ENCODE measurements around the gene FXYD6. TPM values are rescaled to one million over a fixed set of nuclear protein-coding genes. Genes with fewer than 3 reads are reported as not detected.

The FXYD6 gene
- total and polyA plus RNA-seq, 4 donors: 4.7 to 22.5 (median 12.3) TPM

DNA sequence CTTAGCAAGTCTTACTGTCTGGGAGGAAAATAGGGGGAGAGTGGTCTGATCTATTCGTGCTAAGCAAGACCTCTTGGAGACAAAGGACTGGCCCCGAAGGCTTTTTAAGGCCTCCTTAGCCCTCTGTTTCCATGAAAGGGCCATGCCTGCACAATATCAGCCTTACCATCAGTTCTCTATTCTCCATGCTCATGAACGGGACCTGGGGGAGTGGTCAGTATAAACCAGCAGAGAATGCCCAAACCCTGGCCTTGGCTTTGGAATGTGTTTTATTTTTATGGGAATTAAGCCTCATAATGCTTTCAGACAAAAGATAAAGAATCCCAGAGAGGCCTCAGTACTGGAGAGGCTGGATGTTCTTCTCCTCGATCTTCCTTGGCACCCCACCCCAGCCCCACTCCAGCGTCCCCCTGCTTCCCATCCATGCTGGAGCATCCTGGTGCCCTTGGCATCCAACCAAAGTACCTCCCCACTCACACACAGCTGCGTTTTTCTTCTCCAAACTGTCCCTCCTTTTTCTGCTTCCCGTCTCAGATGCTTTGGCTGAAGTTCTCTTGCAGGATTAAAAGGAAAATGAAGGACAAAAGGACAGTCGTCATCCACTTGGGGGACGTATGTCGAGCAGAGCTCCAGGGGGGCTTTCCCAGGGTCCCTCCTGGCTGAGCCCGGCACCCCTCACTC lies 18.6 kb downstream of the FXYD6 start:
- Histone ChIP-seq H3K27me3 (ENCODE audit: control insufficient read depth in 4 of 4, insufficient read depth in 4 of 4, low read length in 3 of 4) (peaks cover 0 to 3% (median 0%) of the 10 kb centered on the region in 4 donors), H3K4me3 (ENCODE audit: low read depth in 1 of 3, low read length in 3 of 3) (no peak overlapping the region), H3K9me3 (ENCODE audit: control insufficient read depth in 4 of 4, low read length in 3 of 4) (peaks cover 0 to 3% (median 0%) of the 10 kb centered on the region in 4 donors), H3K36me3 (ENCODE audit: control insufficient read depth in 4 of 4, insufficient read depth in 3 of 4, low read depth in 1 of 4, low read length in 3 of 4) (no peaks in the 10 kb centered on the region), H3K4me1 (ENCODE audit: control insufficient read depth in 4 of 4, insufficient read depth in 4 of 4, low read length in 3 of 4) (peaks cover 0 to 5% (median 0%) of the 10 kb centered on the region in 4 donors), H3K27ac (ENCODE audit: low read depth in 1 of 2, low read length in 2 of 2) (no peak overlapping the region), H3K9ac (ENCODE audit: low read depth in 1 of 2, low read length in 2 of 2) (no peak overlapping the region)
- no peak for DNase-seq (ENCODE audit: low spot score)
- TF ChIP-seq FOXA2 (IDR thresholded peaks at IDR 0.05): no peak
- no peak for TF ChIP-seq GABPA (IDR thresholded peaks at IDR 0.05 in 1 of 2, conservative IDR thresholded peaks at IDR 0.05 in 1 of 2)
- no peak for TF ChIP-seq TAF1 (conservative IDR thresholded peaks at IDR 0.05)
- TF ChIP-seq, protein P1, sequence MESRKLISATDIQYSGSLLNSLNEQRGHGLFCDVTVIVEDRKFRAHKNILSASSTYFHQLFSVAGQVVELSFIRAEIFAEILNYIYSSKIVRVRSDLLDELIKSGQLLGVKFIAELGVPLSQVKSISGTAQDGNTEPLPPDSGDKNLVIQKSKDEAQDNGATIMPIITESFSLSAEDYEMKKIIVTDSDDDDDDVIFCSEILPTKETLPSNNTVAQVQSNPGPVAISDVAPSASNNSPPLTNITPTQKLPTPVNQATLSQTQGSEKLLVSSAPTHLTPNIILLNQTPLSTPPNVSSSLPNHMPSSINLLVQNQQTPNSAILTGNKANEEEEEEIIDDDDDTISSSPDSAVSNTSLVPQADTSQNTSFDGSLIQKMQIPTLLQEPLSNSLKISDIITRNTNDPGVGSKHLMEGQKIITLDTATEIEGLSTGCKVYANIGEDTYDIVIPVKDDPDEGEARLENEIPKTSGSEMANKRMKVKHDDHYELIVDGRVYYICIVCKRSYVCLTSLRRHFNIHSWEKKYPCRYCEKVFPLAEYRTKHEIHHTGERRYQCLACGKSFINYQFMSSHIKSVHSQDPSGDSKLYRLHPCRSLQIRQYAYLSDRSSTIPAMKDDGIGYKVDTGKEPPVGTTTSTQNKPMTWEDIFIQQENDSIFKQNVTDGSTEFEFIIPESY (IDR thresholded peaks at IDR 0.05): no peak
- TF ChIP-seq, protein P2, sequence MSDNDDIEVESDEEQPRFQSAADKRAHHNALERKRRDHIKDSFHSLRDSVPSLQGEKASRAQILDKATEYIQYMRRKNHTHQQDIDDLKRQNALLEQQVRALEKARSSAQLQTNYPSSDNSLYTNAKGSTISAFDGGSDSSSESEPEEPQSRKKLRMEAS (IDR thresholded peaks at IDR 0.05): no peak
- no peak for TF ChIP-seq HNF4A (conservative IDR thresholded peaks at IDR 0.05)
- 66% methylated on average over 11 of the region's 11 CpGs for WGBS

DNA sequence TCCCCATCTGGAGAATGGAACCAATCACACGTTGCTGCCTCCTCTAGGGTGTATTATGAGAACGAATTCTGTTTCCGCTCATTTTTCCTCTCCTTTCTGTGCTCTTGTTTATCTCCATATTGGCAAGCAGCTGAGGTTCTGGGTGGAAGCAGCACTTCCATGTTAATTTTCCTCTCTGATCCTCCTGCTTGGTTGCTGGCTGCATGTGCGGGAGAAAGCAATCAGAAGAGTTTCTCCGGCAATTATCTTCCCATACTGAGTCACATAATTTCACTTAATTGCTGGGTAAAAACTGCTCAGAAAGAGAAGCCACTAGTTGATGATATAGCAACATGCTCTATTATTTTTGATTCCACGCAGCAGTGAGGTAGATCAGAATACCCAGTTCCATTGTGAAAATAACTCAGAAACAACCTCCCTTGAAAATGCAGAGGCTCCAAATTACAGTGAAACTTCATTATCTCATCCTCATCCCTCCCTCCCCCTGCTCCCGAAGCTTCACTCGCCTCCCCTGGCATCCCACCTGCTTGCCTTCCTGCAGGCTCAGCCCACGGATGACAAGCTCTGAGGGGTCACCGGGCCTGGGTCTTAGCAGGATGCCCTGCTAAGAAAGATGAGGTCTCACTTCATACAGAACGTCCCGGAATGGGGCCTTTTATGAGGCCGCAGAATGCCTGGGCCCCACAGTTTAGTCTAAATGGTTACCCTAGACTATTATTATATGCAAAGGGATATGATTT lies 20.4 kb downstream of the FXYD6 start:
- H3K4me3 ChIP-seq (ENCODE audit: low read depth in 1 of 3, low read length in 3 of 3): no peak overlapping the region
- peaks cover 0 to 5% (median 3%) of the 10 kb centered on the region in 4 donors for H3K9me3 ChIP-seq (ENCODE audit: control insufficient read depth in 4 of 4, low read length in 3 of 4)
- H3K9ac ChIP-seq (ENCODE audit: low read depth in 1 of 2, low read length in 2 of 2): no peak overlapping the region
- TF ChIP-seq, protein P3, sequence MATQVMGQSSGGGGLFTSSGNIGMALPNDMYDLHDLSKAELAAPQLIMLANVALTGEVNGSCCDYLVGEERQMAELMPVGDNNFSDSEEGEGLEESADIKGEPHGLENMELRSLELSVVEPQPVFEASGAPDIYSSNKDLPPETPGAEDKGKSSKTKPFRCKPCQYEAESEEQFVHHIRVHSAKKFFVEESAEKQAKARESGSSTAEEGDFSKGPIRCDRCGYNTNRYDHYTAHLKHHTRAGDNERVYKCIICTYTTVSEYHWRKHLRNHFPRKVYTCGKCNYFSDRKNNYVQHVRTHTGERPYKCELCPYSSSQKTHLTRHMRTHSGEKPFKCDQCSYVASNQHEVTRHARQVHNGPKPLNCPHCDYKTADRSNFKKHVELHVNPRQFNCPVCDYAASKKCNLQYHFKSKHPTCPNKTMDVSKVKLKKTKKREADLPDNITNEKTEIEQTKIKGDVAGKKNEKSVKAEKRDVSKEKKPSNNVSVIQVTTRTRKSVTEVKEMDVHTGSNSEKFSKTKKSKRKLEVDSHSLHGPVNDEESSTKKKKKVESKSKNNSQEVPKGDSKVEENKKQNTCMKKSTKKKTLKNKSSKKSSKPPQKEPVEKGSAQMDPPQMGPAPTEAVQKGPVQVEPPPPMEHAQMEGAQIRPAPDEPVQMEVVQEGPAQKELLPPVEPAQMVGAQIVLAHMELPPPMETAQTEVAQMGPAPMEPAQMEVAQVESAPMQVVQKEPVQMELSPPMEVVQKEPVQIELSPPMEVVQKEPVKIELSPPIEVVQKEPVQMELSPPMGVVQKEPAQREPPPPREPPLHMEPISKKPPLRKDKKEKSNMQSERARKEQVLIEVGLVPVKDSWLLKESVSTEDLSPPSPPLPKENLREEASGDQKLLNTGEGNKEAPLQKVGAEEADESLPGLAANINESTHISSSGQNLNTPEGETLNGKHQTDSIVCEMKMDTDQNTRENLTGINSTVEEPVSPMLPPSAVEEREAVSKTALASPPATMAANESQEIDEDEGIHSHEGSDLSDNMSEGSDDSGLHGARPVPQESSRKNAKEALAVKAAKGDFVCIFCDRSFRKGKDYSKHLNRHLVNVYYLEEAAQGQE (IDR thresholded peaks at IDR 0.05): no peak
- TF ChIP-seq, protein P2 (IDR thresholded peaks at IDR 0.05): no peak
- TF ChIP-seq YY1 (IDR thresholded peaks at IDR 0.05): no peak
- TF ChIP-seq HNF4A (conservative IDR thresholded peaks at IDR 0.05): no peak
- TF ChIP-seq, protein P1 (IDR thresholded peaks at IDR 0.05): no peak
- no peak for TF ChIP-seq SP1 (IDR thresholded peaks at IDR 0.05)
- TF ChIP-seq RAD21 (IDR thresholded peaks at IDR 0.05): no peak
- TF ChIP-seq HNF4G (IDR thresholded peaks at IDR 0.05): no peak
- TF ChIP-seq, protein P4, sequence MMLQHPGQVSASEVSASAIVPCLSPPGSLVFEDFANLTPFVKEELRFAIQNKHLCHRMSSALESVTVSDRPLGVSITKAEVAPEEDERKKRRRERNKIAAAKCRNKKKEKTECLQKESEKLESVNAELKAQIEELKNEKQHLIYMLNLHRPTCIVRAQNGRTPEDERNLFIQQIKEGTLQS (IDR thresholded peaks at IDR 0.05): no peak
- TF ChIP-seq, protein P5, sequence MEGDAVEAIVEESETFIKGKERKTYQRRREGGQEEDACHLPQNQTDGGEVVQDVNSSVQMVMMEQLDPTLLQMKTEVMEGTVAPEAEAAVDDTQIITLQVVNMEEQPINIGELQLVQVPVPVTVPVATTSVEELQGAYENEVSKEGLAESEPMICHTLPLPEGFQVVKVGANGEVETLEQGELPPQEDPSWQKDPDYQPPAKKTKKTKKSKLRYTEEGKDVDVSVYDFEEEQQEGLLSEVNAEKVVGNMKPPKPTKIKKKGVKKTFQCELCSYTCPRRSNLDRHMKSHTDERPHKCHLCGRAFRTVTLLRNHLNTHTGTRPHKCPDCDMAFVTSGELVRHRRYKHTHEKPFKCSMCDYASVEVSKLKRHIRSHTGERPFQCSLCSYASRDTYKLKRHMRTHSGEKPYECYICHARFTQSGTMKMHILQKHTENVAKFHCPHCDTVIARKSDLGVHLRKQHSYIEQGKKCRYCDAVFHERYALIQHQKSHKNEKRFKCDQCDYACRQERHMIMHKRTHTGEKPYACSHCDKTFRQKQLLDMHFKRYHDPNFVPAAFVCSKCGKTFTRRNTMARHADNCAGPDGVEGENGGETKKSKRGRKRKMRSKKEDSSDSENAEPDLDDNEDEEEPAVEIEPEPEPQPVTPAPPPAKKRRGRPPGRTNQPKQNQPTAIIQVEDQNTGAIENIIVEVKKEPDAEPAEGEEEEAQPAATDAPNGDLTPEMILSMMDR (IDR thresholded peaks at IDR 0.05; ENCODE audit: low read depth, low read length, missing input control): no peak
- H3K4me1 ChIP-seq (ENCODE audit: control insufficient read depth in 4 of 4, insufficient read depth in 4 of 4, low read length in 3 of 4): peaks cover 0 to 5% (median 0%) of the 10 kb centered on the region in 4 donors
- WGBS: 85% methylated on average over 13 of the region's 13 CpGs
- no peaks in the 10 kb centered on the region for H3K36me3 ChIP-seq (ENCODE audit: control insufficient read depth in 4 of 4, insufficient read depth in 3 of 4, low read depth in 1 of 4, low read length in 3 of 4)
- peaks cover 0 to 3% (median 0%) of the 10 kb centered on the region in 4 donors for H3K27me3 ChIP-seq (ENCODE audit: control insufficient read depth in 4 of 4, insufficient read depth in 4 of 4, low read length in 3 of 4)
- no peak overlapping the region for H3K27ac ChIP-seq (ENCODE audit: low read depth in 1 of 2, low read length in 2 of 2)
- no peak for DNase-seq (ENCODE audit: low spot score)
